GM12878 (cell line): ENCODE measurements around the gene VPS18.

Experiments used
- ATF2 ChIP-seq: IDR thresholded peaks from 2 replicates; pipeline ENCODE4 v1.6.1; 2012; ENCODE audit warnings: low read length, inconsistent platforms
- CHD1 ChIP-seq: IDR thresholded peaks from 2 replicates; pipeline ENCODE4 v1.6.1; 2012; ENCODE audit warnings: low read depth, low read length, improper control_type of control experiment
- CTCF ChIP-seq, 3 experiments: IDR thresholded peaks in 2 of 3; conservative IDR thresholded peaks in 1 of 3; 2 replicates each; pipeline ENCODE4 v1.5.1; 2011; ENCODE audit warnings: low read depth in 3 of 3, low read length in 3 of 3, mild to moderate bottlenecking in 3 of 3, control low read depth in 2 of 3, moderate library complexity in 2 of 3, inconsistent platforms in 1 of 3, mixed read lengths in 1 of 3; ENCODE audit not compliant: control insufficient read depth in 2 of 3, insufficient read depth in 1 of 3; ENCODE audit errors: extremely low read depth in 1 of 3
- EZH2 ChIP-seq: IDR thresholded peaks from 2 replicates; pipeline ENCODE4 v1.6.1; 2012; ENCODE audit warnings: low read depth, mild to moderate bottlenecking, control low read depth, inconsistent platforms, low read length, borderline replicate concordance; ENCODE audit not compliant: control insufficient read depth
- IRF3 ChIP-seq: fragments of 450-650 bp; IDR thresholded peaks from 2 replicates; pipeline ENCODE4 v1.6.1; 2014; ENCODE audit warnings: mild to moderate bottlenecking
- POLR2AphosphoS5 ChIP-seq: IDR thresholded peaks from 2 replicates; pipeline ENCODE4 v1.6.1; 2011; ENCODE audit warnings: mild to moderate bottlenecking, low read length, inconsistent platforms
- RFX5 ChIP-seq: IDR thresholded peaks from 2 replicates; pipeline ENCODE4 v1.6.1; 2011; ENCODE audit warnings: low read depth, low read length, improper control_type of control experiment
- TAF1 ChIP-seq: IDR thresholded peaks from 2 replicates; pipeline ENCODE4 v1.6.1; 2011; ENCODE audit warnings: mild to moderate bottlenecking, low read depth, low read length, borderline replicate concordance
- ZNF217 ChIP-seq: fragments of 450-650 bp; IDR thresholded peaks from 2 replicates; pipeline ENCODE4 v1.6.1; 2017; ENCODE audit warnings: antibody characterized with exemption, mild to moderate bottlenecking

- TF ChIP-seq CTCF (IDR thresholded peaks at IDR 0.05 in 2 of 3, conservative IDR thresholded peaks at IDR 0.05 in 1 of 3; ENCODE audit: control insufficient read depth in 2 of 3, extremely low read depth in 1 of 3, insufficient read depth in 1 of 3, low read depth in 3 of 3, low read length in 3 of 3) = no peak
- no peak for TF ChIP-seq CHD1
- TF ChIP-seq EZH2 = no peak
- no peak for TF ChIP-seq RFX5
- no peak for TF ChIP-seq ZNF217
- no peak for TF ChIP-seq POLR2AphosphoS5
- no peak for TF ChIP-seq ATF2
- TF ChIP-seq TAF1 = no peak
- TF ChIP-seq IRF3 = no peak
Observed at GRCh38 chr15:40951764-40952163, 57.5 kb downstream of the VPS18 start.
